GM18508 (cell line): ENCODE measurements around the gene ASCC3.
"Not testable (repeated sequence)": the region's sequence is repeated elsewhere in the genome, so short reads cannot be mapped to it uniquely, and the experiment has no call there.

ENCODE experiments used
- ATAC-seq: cut with Tn5 transposase; IDR thresholded peaks from one replicate; pipeline ENCODE4 v1.9.1; 2021; ENCODE audit warnings: moderate number of reproducible peaks; ENCODE audit not compliant: insufficient read depth, unreplicated experiment

The ASCC3 gene

DNA sequence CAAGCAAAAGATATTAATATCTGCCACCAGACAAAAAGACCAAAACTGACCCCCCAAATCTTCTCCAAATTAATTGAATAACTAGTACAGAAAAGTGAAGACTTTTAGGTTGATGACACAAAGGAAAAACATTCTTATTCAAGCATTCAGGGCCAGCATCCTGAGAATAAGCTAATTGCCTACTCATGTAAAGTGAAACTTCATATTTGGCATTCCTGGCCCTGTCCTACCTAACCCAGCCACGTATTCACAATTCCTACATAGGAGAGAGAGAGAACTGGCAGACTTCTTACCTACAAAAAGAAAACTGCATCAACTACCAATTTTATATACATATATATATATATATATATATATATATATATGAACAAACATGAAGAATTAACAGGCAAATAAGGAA is 4.9 kb upstream of the ASCC3 start:
- no peak for ATAC-seq

GRCh38 chr6:100883347-100883746 is 2.2 kb upstream of the ASCC3 start:
- ATAC-seq: no peak

DNA sequence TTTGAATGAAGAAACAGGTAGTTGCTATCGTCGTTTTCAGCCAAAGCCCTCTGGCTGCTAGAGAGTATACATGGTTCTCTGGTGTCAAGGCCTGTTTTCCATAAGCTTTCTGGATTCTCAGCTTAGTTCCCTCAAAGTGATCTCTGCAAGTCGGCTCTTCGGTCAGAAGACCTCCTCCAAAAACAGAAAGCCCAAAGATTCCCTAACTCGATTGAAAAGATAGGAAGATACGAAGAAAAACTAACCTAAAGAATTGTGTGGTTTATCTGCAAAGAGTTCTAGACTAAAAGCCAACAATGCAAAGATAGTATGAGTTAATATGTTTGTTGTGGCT is 545 bp upstream of the ASCC3 start:
- no peak for ATAC-seq

GRCh38 chr6:100880149-100880852 is 828 bp downstream of the ASCC3 start:
- no peak for ATAC-seq

GRCh38 chr6:100879317-100879716 is 1.8 kb downstream of the ASCC3 start:
- no peak for ATAC-seq

DNA sequence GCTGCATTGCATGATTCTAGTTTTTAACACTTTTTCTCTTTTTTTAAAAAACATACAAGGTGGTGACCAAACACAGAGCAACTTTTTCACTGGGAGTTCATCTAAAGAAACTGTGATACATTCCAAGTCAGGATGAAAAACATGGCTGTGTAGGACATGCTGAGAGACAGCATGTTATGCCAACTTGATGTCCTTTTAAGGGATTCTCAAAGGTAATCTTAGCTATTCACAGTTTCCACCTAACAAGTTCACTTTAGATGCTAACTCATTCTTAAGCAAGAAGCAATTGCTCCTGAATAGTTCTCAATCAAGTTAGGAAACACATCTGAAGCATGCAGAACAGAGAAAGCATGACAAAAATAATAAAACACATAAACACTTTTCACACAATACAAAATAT is 3.3 kb downstream of the ASCC3 start:
- ATAC-seq: no peak

DNA sequence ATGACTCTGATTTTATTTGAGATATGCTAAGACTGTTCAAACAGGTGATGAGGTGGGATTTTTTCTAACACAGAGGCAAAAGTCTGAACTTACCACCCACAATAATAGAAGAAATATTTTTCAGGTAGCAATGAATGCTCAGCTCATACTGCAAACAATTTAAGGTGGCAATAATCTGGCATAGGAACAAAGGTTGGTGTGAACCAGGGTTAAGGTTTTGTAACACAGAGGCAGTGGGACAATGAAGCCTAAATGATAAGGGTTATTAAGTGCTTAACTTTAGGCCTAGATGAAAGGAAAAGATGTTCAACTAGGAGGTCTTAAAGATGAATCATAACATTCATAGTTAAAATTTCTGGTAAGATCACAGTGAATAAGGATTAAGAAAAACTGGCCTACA is 4.9 kb downstream of the ASCC3 start:
- ATAC-seq: no peak

GRCh38 chr6:100865525-100865924 is 15.6 kb downstream of the ASCC3 start:
- no peak for ATAC-seq

DNA sequence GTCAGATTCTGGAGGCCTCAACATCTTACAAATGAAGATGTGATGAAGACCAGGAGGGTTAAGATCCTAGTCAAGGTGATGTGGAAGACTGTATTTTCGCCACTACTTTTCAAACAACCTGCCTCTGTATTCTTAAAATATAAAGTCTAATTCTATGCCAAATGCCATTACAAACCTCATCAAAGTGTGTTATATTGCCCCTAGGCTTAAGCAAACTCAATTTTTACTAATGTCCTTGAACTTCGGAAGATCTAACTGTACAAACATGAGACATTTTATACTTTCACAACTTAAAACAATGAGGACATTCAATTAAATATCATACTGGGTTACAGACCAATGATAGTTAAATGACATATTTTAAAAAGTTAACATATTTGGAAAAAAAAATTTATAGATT is 19.1 kb downstream of the ASCC3 start:
- ATAC-seq: no peak

- no peak for ATAC-seq
These were observed 25.0 kb downstream of the ASCC3 start for GRCh38 chr6:100856146-100856545.

GRCh38 chr6:100851819-100852218 is 29.3 kb downstream of the ASCC3 start:
- ATAC-seq: no peak

GRCh38 chr6:100850174-100850573 is 31.0 kb downstream of the ASCC3 start:
- ATAC-seq: no peak

DNA sequence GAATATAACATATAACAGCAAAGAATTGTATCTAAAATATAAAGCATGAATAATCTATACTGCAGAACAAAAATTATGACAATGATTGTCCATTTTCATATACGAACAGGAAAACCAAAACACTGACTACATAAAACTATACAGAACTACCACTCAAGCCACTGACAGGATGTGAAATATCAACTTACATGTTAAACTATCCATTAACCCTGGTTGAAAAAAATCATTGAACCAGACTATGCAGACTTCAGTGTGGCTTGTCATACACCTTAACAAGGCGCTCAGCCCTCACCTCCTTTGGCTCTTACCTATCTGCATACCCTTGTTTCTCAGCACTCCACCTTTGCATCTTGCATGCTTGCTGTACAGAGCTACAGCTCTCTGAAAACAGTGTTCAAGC is 34.9 kb downstream of the ASCC3 start:
- no peak for ATAC-seq

GRCh38 chr6:100845676-100846075 is 35.5 kb downstream of the ASCC3 start:
- no peak for ATAC-seq

DNA sequence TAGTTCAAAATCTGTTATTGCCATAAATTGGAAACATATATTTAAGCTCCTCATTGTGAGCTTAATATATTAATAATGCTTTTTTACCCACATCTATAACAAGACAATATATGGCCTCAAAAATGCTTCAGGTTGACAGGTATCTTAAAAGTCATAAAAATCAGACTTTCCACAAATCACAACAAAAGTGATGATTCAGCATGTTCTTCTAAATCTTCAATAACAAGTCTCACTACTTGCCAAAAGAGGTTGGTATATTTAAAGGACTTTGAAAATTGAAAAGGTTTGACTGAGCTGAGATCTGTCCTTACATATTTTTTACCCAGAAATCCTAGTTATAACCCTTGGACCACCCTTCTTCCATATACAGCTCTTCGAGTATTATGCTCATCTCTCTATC is 41.7 kb downstream of the ASCC3 start:
- no peak for ATAC-seq

GRCh38 chr6:100838011-100838410 is 43.1 kb downstream of the ASCC3 start:
- no peak for ATAC-seq

- no peak for ATAC-seq
These were observed 47.1 kb downstream of the ASCC3 start for GRCh38 chr6:100833972-100834574.

DNA sequence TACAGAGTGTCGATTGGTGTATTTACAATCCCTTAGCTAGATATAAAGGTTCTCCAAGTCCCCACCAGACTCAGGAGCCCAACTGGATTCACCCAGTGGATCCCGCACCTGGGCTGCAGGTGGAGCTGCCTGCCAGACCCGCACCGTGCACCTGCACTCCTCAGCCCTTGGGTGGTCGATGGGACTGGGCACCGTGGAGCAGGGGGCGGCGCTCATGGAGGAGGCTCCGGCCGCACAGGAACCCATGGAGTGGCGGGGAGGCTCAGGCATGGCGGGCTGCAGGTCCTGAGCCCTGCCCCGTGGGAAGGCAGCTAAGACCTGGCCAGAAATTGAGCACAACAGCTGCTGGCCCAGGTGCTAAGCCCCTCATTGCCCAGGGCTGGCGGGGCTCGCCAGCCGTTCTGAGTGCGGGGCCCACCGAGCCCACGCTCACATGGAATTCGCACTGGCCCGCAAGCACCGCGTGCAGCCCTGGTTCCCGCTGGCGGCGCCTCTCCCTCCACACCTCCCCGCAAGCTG is 52.0 kb downstream of the ASCC3 start:
- not testable (repeated sequence) for ATAC-seq

- ATAC-seq: no peak
These were observed 58.1 kb downstream of the ASCC3 start for GRCh38 chr6:100823041-100823440.

- no peak for ATAC-seq
These were observed 63.1 kb downstream of the ASCC3 start for GRCh38 chr6:100818066-100818465.

DNA sequence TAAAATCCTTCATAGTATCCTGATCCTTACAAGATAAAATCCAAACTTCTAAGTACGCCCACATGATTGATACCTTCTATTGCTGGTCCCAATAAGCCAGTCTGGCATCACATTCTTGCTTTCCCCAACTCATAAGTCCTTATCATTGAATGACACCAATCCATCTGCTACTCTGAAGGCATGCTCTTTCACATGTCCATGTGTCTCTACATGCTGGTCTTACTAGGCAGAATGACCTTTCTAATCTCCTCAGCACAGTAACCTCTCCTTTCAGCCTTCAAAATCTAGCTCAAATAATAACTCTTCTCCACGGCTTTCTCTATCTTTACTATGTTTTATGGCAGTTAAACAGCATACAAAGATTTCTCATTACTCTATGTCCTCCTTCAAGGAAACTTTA is 71.1 kb downstream of the ASCC3 start:
- no peak for ATAC-seq

DNA sequence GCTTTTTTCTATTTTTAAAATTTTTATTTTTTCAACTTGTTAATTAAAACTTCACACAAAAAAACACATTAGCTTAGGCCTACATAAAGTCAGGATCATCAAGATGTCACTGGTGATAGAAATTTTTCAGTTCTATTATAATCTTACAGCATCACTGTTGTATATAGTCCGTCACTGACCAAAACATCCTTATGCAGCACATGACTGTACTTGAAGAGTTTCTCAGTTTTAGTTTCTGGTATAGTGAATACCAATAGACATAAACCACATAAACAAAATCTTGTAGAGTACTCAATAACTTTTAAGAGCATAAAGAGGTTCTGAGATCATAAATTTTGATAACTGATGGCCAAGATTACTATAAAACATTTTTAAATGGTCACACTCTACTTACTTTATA is 71.8 kb downstream of the ASCC3 start:
- ATAC-seq: no peak
